K562 (cell line): ENCODE measurements around the gene GIGYF1. TPM values are rescaled to one million over a fixed set of nuclear protein-coding genes. Genes with fewer than 3 reads are reported as not detected.
A peak's percentile ranks its signal among the peaks of the same experiment; 100 is the strongest.

Source experiments
- FIP1L1 ChIP-seq: fragments of 200-400 bp; formaldehyde crosslinking; IDR thresholded peaks from 2 replicates; pipeline ENCODE4 v1.6.1; 2018; ENCODE audit warnings: mild to moderate bottlenecking, low read depth, low read length; ENCODE audit not compliant: poor library complexity, severe bottlenecking
- FOXK1 ChIP-seq: sonication (generic); formaldehyde crosslinking; IDR thresholded peaks from 2 replicates; pipeline ENCODE4 v1.8.0; 2022; ENCODE audit warnings: missing genetic modification reagents, mild to moderate bottlenecking, borderline replicate concordance
- ILK ChIP-seq: fragments of 450-650 bp; IDR thresholded peaks from 2 replicates; pipeline ENCODE4 v1.6.1; 2016; ENCODE audit warnings: missing genetic modification characterization, low read depth, mild to moderate bottlenecking, missing compliant biosample characterization, moderate library complexity, borderline replicate concordance
- MAZ ChIP-seq, 2 experiments: fragments of 450-650 bp in 1 of 2; sonication (generic) in 1 of 2; formaldehyde crosslinking; IDR thresholded peaks in 1 of 2; conservative IDR thresholded peaks in 1 of 2; 2 replicates each; pipeline versions ENCODE4 v1.4.0 to v1.5.0; 2020; ENCODE audit warnings: mild to moderate bottlenecking in 1 of 2, missing genetic modification reagents in 1 of 2
- MYNN ChIP-seq, 2 experiments: sonication (generic); formaldehyde crosslinking in 1 of 2; IDR thresholded peaks; 2 replicates each; pipeline versions ENCODE4 v1.5.0 to v1.6.1; 2016 to 2020; ENCODE audit warnings: antibody characterized with exemption in 1 of 2, missing genetic modification reagents in 1 of 2
- NFIC ChIP-seq: fragments of 450-650 bp; IDR thresholded peaks from 2 replicates; pipeline ENCODE4 v1.6.1; 2017; ENCODE audit warnings: mild to moderate bottlenecking, inconsistent platforms
- RBM14 ChIP-seq: fragments of 200-400 bp; formaldehyde crosslinking; IDR thresholded peaks from 2 replicates; pipeline ENCODE4 v1.6.1; 2018; ENCODE audit warnings: low read depth, mild to moderate bottlenecking, low read length, moderate library complexity, borderline replicate concordance; ENCODE audit not compliant: insufficient read depth
- STAT5B ChIP-seq: fragments of 250-450 bp; sonication (Bioruptor Pico); IDR thresholded peaks from 2 replicates; pipeline ENCODE4 v1.8.0; 2021; ENCODE audit warnings: mild to moderate bottlenecking, inconsistent platforms
- TGIF2 ChIP-seq: sonication (generic); formaldehyde crosslinking; IDR thresholded peaks from 2 replicates; pipeline ENCODE4 v1.8.1; 2022; ENCODE audit warnings: mild to moderate bottlenecking, missing genetic modification reagents, moderate library complexity
- ZNF282 ChIP-seq: sonication (generic); formaldehyde crosslinking; IDR thresholded peaks from 2 replicates; pipeline ENCODE4 v1.8.1; 2023; ENCODE audit warnings: missing genetic modification reagents
- ZNF699 ChIP-seq: fragments of 250-450 bp; sonication (Bioruptor Pico); IDR thresholded peaks from 2 replicates; pipeline ENCODE4 v1.8.0; 2021; ENCODE audit warnings: mild to moderate bottlenecking, moderate library complexity; ENCODE audit not compliant: insufficient replicate concordance
- ZNF764 ChIP-seq: fragments of 250-450 bp; sonication (Bioruptor Pico); IDR thresholded peaks from 2 replicates; pipeline ENCODE4 v1.4.0; 2020; ENCODE audit warnings: low read depth, mild to moderate bottlenecking, moderate library complexity
- polyA plus RNA-seq, 8 experiments: library from polyadenylated mRNA; depleted of rRNA in 4 of 8; stranded (reverse) in 5 of 8; unstranded in 3 of 8; fragments of >200 nt; fragmentation: Nextera tagmentation in 2 of 8; fragmentation: Illumina TruSeq in 1 of 8; extraction: Ambion mirVana in 2 of 8; extraction: Trizol in 1 of 8; gene quantifications; 2 replicates each; pipeline versions ENCODE4 v1.2.1 to v1.2.3, GENCODE V29; 2011 to 2014; ENCODE audit warnings: inconsistent platforms in 1 of 8, missing spikeins in 1 of 8
- total RNA-seq, 7 experiments: library from RNA; depleted of rRNA in 6 of 7; stranded (reverse); fragments of >200 nt in 6 of 7; fragmentation: Illumina TruSeq in 2 of 7; extraction: Trizol in 2 of 7; gene quantifications; 2 replicates each; pipeline versions ENCODE4 v1.2.1 to v1.2.3, GENCODE V29; 2011 to 2021; ENCODE audit warnings: low replicate concordance in 1 of 7
- TF ChIP-seq, protein P1 (sequence below), 3 experiments: fragments of 200-800 bp in 1 of 3; fragments of 250-450 bp in 1 of 3; fragments of 450-650 bp in 1 of 3; sonication (Bioruptor Pico) in 1 of 3; sonication (Bioruptor generic) in 1 of 3; formaldehyde crosslinking in 1 of 3; IDR thresholded peaks; 2 replicates each; pipeline versions ENCODE4 v1.6.1 to v1.8.0; 2016 to 2022; ENCODE audit warnings: mild to moderate bottlenecking in 2 of 3, missing genetic modification characterization in 2 of 3, missing compliant biosample characterization in 1 of 3, moderate library complexity in 1 of 3
- TF ChIP-seq, protein P2 (sequence below): sonication (generic); formaldehyde crosslinking; IDR thresholded peaks from 2 replicates; pipeline ENCODE4 v1.8.0; 2022; ENCODE audit warnings: missing genetic modification reagents, mild to moderate bottlenecking, moderate library complexity, borderline replicate concordance
- TF ChIP-seq, protein P3 (sequence below): sonication (generic); formaldehyde crosslinking; IDR thresholded peaks from 2 replicates; pipeline ENCODE4 v1.8.1; 2023; ENCODE audit warnings: mild to moderate bottlenecking, missing genetic modification reagents
- TF ChIP-seq, protein P4 (sequence below): sonication (generic); formaldehyde crosslinking; IDR thresholded peaks from 2 replicates; pipeline ENCODE4 v1.8.0; 2022; ENCODE audit warnings: mild to moderate bottlenecking, missing genetic modification reagents

The GIGYF1 gene
- total and polyA plus RNA-seq, 9 of the 15 experiments (the other 6 are each of a cell fraction or from before 2014, with no cell fraction given) = 0.56 to 76.2 (median 16.8) TPM

DNA sequence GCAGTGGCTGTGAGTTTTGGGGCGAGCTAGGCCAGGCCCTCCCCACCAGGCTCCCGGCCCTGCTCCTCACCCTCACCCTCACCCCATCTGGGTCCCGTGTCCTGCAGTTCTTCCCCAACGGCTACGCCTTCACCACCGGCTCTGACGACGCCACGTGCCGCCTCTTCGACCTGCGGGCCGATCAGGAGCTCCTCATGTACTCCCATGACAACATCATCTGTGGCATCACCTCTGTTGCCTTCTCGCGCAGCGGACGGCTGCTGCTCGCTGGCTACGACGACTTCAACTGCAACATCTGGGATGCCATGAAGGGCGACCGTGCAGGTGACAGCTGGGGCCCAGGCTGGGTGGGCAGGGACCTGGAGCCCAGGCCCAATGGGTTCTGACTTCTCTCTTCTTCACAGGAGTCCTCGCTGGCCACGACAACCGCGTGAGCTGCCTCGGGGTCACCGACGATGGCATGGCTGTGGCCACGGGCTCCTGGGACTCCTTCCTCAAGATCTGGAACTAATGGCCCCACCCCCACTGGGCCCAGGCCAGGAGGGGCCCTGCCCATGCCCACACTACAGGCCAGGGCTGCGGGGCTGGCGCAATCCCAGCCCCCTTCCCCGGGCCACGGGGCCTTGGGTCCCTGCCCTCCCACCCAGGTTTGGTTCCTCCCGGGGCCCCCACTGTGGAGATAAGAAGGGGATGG, 15.6 kb downstream of the GIGYF1 start (continued):
- TF ChIP-seq, protein P1, sequence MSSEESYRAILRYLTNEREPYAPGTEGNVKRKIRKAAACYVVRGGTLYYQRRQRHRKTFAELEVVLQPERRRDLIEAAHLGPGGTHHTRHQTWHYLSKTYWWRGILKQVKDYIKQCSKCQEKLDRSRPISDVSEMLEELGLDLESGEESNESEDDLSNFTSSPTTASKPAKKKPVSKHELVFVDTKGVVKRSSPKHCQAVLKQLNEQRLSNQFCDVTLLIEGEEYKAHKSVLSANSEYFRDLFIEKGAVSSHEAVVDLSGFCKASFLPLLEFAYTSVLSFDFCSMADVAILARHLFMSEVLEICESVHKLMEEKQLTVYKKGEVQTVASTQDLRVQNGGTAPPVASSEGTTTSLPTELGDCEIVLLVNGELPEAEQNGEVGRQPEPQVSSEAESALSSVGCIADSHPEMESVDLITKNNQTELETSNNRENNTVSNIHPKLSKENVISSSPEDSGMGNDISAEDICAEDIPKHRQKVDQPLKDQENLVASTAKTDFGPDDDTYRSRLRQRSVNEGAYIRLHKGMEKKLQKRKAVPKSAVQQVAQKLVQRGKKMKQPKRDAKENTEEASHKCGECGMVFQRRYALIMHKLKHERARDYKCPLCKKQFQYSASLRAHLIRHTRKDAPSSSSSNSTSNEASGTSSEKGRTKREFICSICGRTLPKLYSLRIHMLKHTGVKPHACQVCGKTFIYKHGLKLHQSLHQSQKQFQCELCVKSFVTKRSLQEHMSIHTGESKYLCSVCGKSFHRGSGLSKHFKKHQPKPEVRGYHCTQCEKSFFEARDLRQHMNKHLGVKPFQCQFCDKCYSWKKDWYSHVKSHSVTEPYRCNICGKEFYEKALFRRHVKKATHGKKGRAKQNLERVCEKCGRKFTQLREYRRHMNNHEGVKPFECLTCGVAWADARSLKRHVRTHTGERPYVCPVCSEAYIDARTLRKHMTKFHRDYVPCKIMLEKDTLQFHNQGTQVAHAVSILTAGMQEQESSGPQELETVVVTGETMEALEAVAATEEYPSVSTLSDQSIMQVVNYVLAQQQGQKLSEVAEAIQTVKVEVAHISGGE (CRISPR knock-in tag; IDR thresholded peaks at IDR 0.05) = no peak
- no peak for TF ChIP-seq FOXK1 (CRISPR knock-in tag)
- TF ChIP-seq ZNF699 (CRISPR knock-in tag) = no peak
- TF ChIP-seq ZNF764 (CRISPR knock-in tag) = no peak
- TF ChIP-seq ILK = no peak
- TF ChIP-seq, protein P2, sequence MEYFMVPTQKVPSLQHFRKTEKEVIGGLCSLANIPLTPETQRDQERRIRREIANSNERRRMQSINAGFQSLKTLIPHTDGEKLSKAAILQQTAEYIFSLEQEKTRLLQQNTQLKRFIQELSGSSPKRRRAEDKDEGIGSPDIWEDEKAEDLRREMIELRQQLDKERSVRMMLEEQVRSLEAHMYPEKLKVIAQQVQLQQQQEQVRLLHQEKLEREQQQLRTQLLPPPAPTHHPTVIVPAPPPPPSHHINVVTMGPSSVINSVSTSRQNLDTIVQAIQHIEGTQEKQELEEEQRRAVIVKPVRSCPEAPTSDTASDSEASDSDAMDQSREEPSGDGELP (CRISPR knock-in tag) = peak; percentile 35; the same call in 1 of the 2 replicates
- TF ChIP-seq, protein P3, sequence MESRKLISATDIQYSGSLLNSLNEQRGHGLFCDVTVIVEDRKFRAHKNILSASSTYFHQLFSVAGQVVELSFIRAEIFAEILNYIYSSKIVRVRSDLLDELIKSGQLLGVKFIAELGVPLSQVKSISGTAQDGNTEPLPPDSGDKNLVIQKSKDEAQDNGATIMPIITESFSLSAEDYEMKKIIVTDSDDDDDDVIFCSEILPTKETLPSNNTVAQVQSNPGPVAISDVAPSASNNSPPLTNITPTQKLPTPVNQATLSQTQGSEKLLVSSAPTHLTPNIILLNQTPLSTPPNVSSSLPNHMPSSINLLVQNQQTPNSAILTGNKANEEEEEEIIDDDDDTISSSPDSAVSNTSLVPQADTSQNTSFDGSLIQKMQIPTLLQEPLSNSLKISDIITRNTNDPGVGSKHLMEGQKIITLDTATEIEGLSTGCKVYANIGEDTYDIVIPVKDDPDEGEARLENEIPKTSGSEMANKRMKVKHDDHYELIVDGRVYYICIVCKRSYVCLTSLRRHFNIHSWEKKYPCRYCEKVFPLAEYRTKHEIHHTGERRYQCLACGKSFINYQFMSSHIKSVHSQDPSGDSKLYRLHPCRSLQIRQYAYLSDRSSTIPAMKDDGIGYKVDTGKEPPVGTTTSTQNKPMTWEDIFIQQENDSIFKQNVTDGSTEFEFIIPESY (CRISPR knock-in tag) = peak; percentile 81; the same call in 1 of the 2 replicates
- TF ChIP-seq NFIC = 0 out of 2 replicates have a peak, but pooled peaks have one; percentile 4
- peak; percentile 74; the same call in 1 of the 2 replicates for TF ChIP-seq RBM14
- peak; percentile 70 for TF ChIP-seq FIP1L1
- TF ChIP-seq TGIF2 = no peak
- TF ChIP-seq, protein P4, sequence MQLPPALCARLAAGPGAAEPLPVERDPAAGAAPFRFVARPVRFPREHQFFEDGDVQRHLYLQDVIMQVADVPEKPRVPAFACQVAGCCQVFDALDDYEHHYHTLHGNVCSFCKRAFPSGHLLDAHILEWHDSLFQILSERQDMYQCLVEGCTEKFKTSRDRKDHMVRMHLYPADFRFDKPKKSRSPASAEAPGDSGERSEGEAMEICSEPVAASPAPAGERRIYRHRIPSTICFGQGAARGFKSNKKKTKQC = no peak
- TF ChIP-seq MAZ (CRISPR knock-in tag; conservative IDR thresholded peaks at IDR 0.05 in 1 of 2, IDR thresholded peaks at IDR 0.05 in 1 of 2) = 0 out of 4 replicates have a peak, but pooled peaks of 1 of the 2 experiments have one; percentile 37
- TF ChIP-seq ZNF282 (CRISPR knock-in tag) = no peak
- no peak for TF ChIP-seq STAT5B (CRISPR knock-in tag)
- TF ChIP-seq MYNN (IDR thresholded peaks at IDR 0.05) = peak; percentile 53
- no peak for TF ChIP-seq MYNN (CRISPR knock-in tag; IDR thresholded peaks at IDR 0.05)
